ENCODE measurements around the gene BTBD9. TPM values are rescaled to one million over a fixed set of nuclear protein-coding genes. Genes with fewer than 3 reads are reported as not detected.

BTBD9 gene
- total RNA-seq, 2 experiments from 2014 or later = 8.8 to 9.2 TPM

GRCh38 chr6:38495922-38496635 lies 143.7 kb downstream of the BTBD9 start:
- CTCF ChIA-PET = interaction anchor here (0.6 to 1.0 kb wide), 4 partner anchors 22 to 720 kb away, joined by 3 to 4 read pairs (median 3); no protein-coding TSS in a partner anchor
- POLR2A ChIA-PET = interaction anchor here (0.6 kb wide), 1 partner anchor 52 kb away, joined by 3 read pairs; no protein-coding TSS in a partner anchor

GRCh38 chr6:38495518-38495917 lies 144.2 kb downstream of the BTBD9 start:
- CTCF ChIA-PET = no interaction called here
- POLR2A ChIA-PET = no interaction called here

GRCh38 chr6:38493931-38494547 lies 145.7 kb downstream of the BTBD9 start:
- CTCF ChIA-PET = interaction anchor here (0.7 to 1.4 kb wide), 5 partner anchors 18 to 754 kb away, joined by 3 read pairs; no protein-coding TSS in a partner anchor
- POLR2A ChIA-PET = interaction anchor here (0.6 kb wide), 1 partner anchor 145 kb away, joined by 7 read pairs; no protein-coding TSS in a partner anchor

GRCh38 chr6:38492031-38492430 lies 147.7 kb downstream of the BTBD9 start:
- POLR2A ChIA-PET = no interaction called here
- CTCF ChIA-PET = no interaction called here

GRCh38 chr6:38489951-38490350 lies 149.8 kb downstream of the BTBD9 start:
- ChIA-PET POLR2A (no interaction called here), CTCF (no interaction called here)

GRCh38 chr6:38487423-38487822 lies 152.3 kb downstream of the BTBD9 start:
- POLR2A ChIA-PET = no interaction called here
- CTCF ChIA-PET = no interaction called here

GRCh38 chr6:38485488-38485887 lies 154.2 kb downstream of the BTBD9 start:
- POLR2A ChIA-PET = no interaction called here
- CTCF ChIA-PET = no interaction called here

- POLR2A ChIA-PET = no interaction called here
- CTCF ChIA-PET = no interaction called here
Observed at GRCh38 chr6:38484656-38485055, 155.1 kb downstream of the BTBD9 start.

- CTCF ChIA-PET = no interaction called here
Observed at GRCh38 chr6:38483526-38483925, 156.2 kb downstream of the BTBD9 start.

GRCh38 chr6:38482466-38482865 lies 157.3 kb downstream of the BTBD9 start:
- ChIA-PET POLR2A (no interaction called here), CTCF (no interaction called here)

More at GRCh38 chr6:38483526-38483925, 156.2 kb downstream of the BTBD9 start:
- POLR2A ChIA-PET = no interaction called here

- ChIA-PET CTCF (no interaction called here), POLR2A (no interaction called here)
Observed at GRCh38 chr6:38481851-38482250, 157.9 kb downstream of the BTBD9 start.

GRCh38 chr6:38481211-38481836 lies 158.4 kb downstream of the BTBD9 start:
- POLR2A ChIA-PET = no interaction called here
- CTCF ChIA-PET = no interaction called here

- CTCF ChIA-PET = no interaction called here
Observed at GRCh38 chr6:38480036-38480435, 159.7 kb downstream of the BTBD9 start.

GRCh38 chr6:38479331-38479730 lies 160.4 kb downstream of the BTBD9 start:
- POLR2A ChIA-PET = no interaction called here
- CTCF ChIA-PET = no interaction called here

More at GRCh38 chr6:38480036-38480435, 159.7 kb downstream of the BTBD9 start:
- POLR2A ChIA-PET = interaction anchor here (0.6 kb wide), 1 partner anchor 624 kb away, joined by 3 read pairs; no protein-coding TSS in a partner anchor

- CTCF ChIA-PET = no interaction called here
- POLR2A ChIA-PET = no interaction called here
Observed at GRCh38 chr6:38477680-38478260, 162.0 kb downstream of the BTBD9 start.

- CTCF ChIA-PET = interaction anchor here (0.6 kb wide), 2 partner anchors 193 to 1152 kb away, joined by 3 read pairs; no protein-coding TSS in a partner anchor
- POLR2A ChIA-PET = no interaction called here
Observed at GRCh38 chr6:38476888-38477287, 162.8 kb downstream of the BTBD9 start.

- POLR2A ChIA-PET = no interaction called here
- CTCF ChIA-PET = interaction anchor here (0.6 to 1.0 kb wide), 3 partner anchors 18 to 1151 kb away, joined by 3 read pairs; no protein-coding TSS in a partner anchor
Observed at GRCh38 chr6:38476141-38476540, 163.6 kb downstream of the BTBD9 start.

GRCh38 chr6:38470548-38470947 lies 169.2 kb downstream of the BTBD9 start:
- POLR2A ChIA-PET = no interaction called here
- CTCF ChIA-PET = no interaction called here

- ChIA-PET POLR2A (no interaction called here), CTCF (no interaction called here)
Observed at GRCh38 chr6:38467566-38467965, 172.2 kb downstream of the BTBD9 start.

- ChIA-PET CTCF (no interaction called here), POLR2A (no interaction called here)
Observed at GRCh38 chr6:38460186-38460585, 179.5 kb downstream of the BTBD9 start.

GRCh38 chr6:38459291-38459690 lies 180.4 kb downstream of the BTBD9 start:
- POLR2A ChIA-PET = no interaction called here
- CTCF ChIA-PET = no interaction called here
